Measurements from ENCODE around the gene CCL14. TPM values are rescaled to one million over a fixed set of nuclear protein-coding genes. Genes with fewer than 3 reads are reported as not detected.
"Not testable (repeated sequence)": the region's sequence is repeated elsewhere in the genome, so short reads cannot be mapped to it uniquely, and the experiment has no call there.

CCL14 gene
- total RNA-seq, 2 experiments from 2014 or later = not detected

- Mint-ChIP-seq H3K27ac (no peak overlapping the region), H3K9me3 (ENCODE audit: low read depth) (no peaks in the 10 kb centered on the region), H3K36me3 (ENCODE audit: low read depth) (no peaks in the 10 kb centered on the region), H3K4me1 (peaks cover 3% of the 10 kb centered on the region), H3K4me3 (no peak overlapping the region), H3K27me3 (peaks cover 4% of the 10 kb centered on the region)
- DNase-seq (peak; percentile 24), ATAC-seq (no peak)
- intact Hi-C loops (cut with DNase I, micrococcal nuclease) = loop anchor here in 1 of 2 experiments (5.0 kb wide), 1 partner anchor 162 kb away; no protein-coding TSS in a partner anchor
- CTCF ChIA-PET = interaction anchor here (1.1 to 1.3 kb wide), 3 partner anchors 33 to 161 kb away, joined by 3 to 5 read pairs (median 4); no protein-coding TSS in a partner anchor
- POLR2A ChIA-PET = interaction anchor here (0.6 kb wide), 1 partner anchor 22 kb away, joined by 3 read pairs; no protein-coding TSS in a partner anchor
Observed at GRCh38 chr17:36008998-36009665, 22.6 kb upstream of the CCL14 start.

GRCh38 chr17:36004594-36005108 is 18.1 kb upstream of the CCL14 start:
- Mint-ChIP-seq H3K27ac (no peak overlapping the region), H3K9me3 (ENCODE audit: low read depth) (no peaks in the 10 kb centered on the region), H3K36me3 (ENCODE audit: low read depth) (no peaks in the 10 kb centered on the region), H3K27me3 (peaks cover 2% of the 10 kb centered on the region), H3K4me1 (peaks cover 3% of the 10 kb centered on the region), H3K4me3 (no peak overlapping the region)
- DNase-seq = no peak
- no peak for ATAC-seq
- ChIA-PET CTCF (interaction anchor here (0.8 to 1.1 kb wide), 2 partner anchors 29 to 141 kb away, joined by 3 read pairs; no protein-coding TSS in a partner anchor), POLR2A (interaction anchor here (0.6 kb wide), 1 partner anchor 188 kb away, joined by 4 read pairs; no protein-coding TSS in a partner anchor)
- intact Hi-C loops (cut with DNase I, micrococcal nuclease) = loop anchor here in 1 of 2 experiments (5.0 kb wide), 1 partner anchor 157 kb away; no protein-coding TSS in a partner anchor

GRCh38 chr17:36002631-36003030 is 16.1 kb upstream of the CCL14 start:
- intact Hi-C loops (cut with DNase I, micrococcal nuclease) = no loop called here
- Mint-ChIP-seq H3K4me1 (peaks cover 3% of the 10 kb centered on the region), H3K9me3 (ENCODE audit: low read depth) (no peaks in the 10 kb centered on the region), H3K27me3 (peaks cover 2% of the 10 kb centered on the region), H3K4me3 (no peak overlapping the region), H3K27ac (no peak overlapping the region), H3K36me3 (ENCODE audit: low read depth) (no peaks in the 10 kb centered on the region)
- ATAC-seq = no peak
- POLR2A ChIA-PET = no interaction called here
- CTCF ChIA-PET = no interaction called here
- no peak for DNase-seq

- CTCF ChIA-PET = no interaction called here
- H3K4me3 Mint-ChIP-seq = no peak overlapping the region
Observed at GRCh38 chr17:36001862-36002603, 15.5 kb upstream of the CCL14 start.

GRCh38 chr17:36001110-36001771 is 14.7 kb upstream of the CCL14 start, which contains the start of gene CCL15:
Gene CCL15, minus strand, starts transcription at chr17:36001553. Its CDS starts 61 bp downstream, at chr17:36001492.
- Mint-ChIP-seq H3K4me1 (peaks cover 3% of the 10 kb centered on the region), H3K36me3 (ENCODE audit: low read depth) (no peaks in the 10 kb centered on the region), H3K27me3 (peaks cover 2% of the 10 kb centered on the region), H3K9me3 (ENCODE audit: low read depth) (no peaks in the 10 kb centered on the region), H3K4me3 (no peak within 1 kb of the TSS), H3K27ac (no peak within 1 kb of the TSS)
- CTCF ChIA-PET = no interaction called here
- DNase-seq (no peak), ATAC-seq (no peak)
- intact Hi-C loops (cut with DNase I, micrococcal nuclease) = no loop called here
- POLR2A ChIA-PET = no interaction called here

More at GRCh38 chr17:36001862-36002603, 15.5 kb upstream of the CCL14 start:
- H3K36me3 Mint-ChIP-seq (ENCODE audit: low read depth) = no peaks in the 10 kb centered on the region
- H3K27ac Mint-ChIP-seq = no peak overlapping the region
- no peaks in the 10 kb centered on the region for H3K9me3 Mint-ChIP-seq (ENCODE audit: low read depth)
- POLR2A ChIA-PET = no interaction called here
- intact Hi-C loops (cut with DNase I, micrococcal nuclease) = no loop called here
- DNase-seq = no peak
- peaks cover 2% of the 10 kb centered on the region for H3K27me3 Mint-ChIP-seq
- H3K4me1 Mint-ChIP-seq = peaks cover 3% of the 10 kb centered on the region
- no peak for ATAC-seq

GRCh38 chr17:36000732-36001109 is 14.2 kb upstream of the CCL14 start:
- intact Hi-C loops (cut with DNase I, micrococcal nuclease) = no loop called here
- H3K4me1 Mint-ChIP-seq = peaks cover 3% of the 10 kb centered on the region
- H3K4me3 Mint-ChIP-seq = no peak overlapping the region
- ATAC-seq = no peak
- no peaks in the 10 kb centered on the region for H3K36me3 Mint-ChIP-seq (ENCODE audit: low read depth)
- ChIA-PET POLR2A (no interaction called here), CTCF (no interaction called here)
- no peak for DNase-seq
- H3K9me3 Mint-ChIP-seq (ENCODE audit: low read depth) = no peaks in the 10 kb centered on the region
- no peak overlapping the region for H3K27ac Mint-ChIP-seq
- peaks cover 3% of the 10 kb centered on the region for H3K27me3 Mint-ChIP-seq

- DNase-seq (no peak), ATAC-seq (no peak)
- CTCF ChIA-PET = interaction anchor here (1.6 kb wide), 2 partner anchors 8 to 151 kb away, joined by 4 to 5 read pairs; no protein-coding TSS in a partner anchor
- Mint-ChIP-seq H3K27me3 (peaks cover 6% of the 10 kb centered on the region), H3K27ac (no peak overlapping the region), H3K4me1 (no peaks in the 10 kb centered on the region), H3K4me3 (no peak overlapping the region), H3K9me3 (ENCODE audit: low read depth) (no peaks in the 10 kb centered on the region), H3K36me3 (ENCODE audit: low read depth) (no peaks in the 10 kb centered on the region)
- intact Hi-C loops (cut with DNase I, micrococcal nuclease) = no loop called here
- POLR2A ChIA-PET = no interaction called here
Observed at GRCh38 chr17:35998756-35999155, 12.2 kb upstream of the CCL14 start.

- Mint-ChIP-seq H3K4me3 (no peak overlapping the region), H3K4me1 (no peaks in the 10 kb centered on the region), H3K36me3 (ENCODE audit: low read depth) (no peaks in the 10 kb centered on the region), H3K9me3 (ENCODE audit: low read depth) (no peaks in the 10 kb centered on the region), H3K27ac (no peak overlapping the region), H3K27me3 (peaks cover 8% of the 10 kb centered on the region)
- DNase-seq (no peak), ATAC-seq (no peak)
- POLR2A ChIA-PET = no interaction called here
- CTCF ChIA-PET = no interaction called here
- intact Hi-C loops (cut with DNase I, micrococcal nuclease) = no loop called here
Observed at GRCh38 chr17:35998018-35998545, 11.6 kb upstream of the CCL14 start.

GRCh38 chr17:35995346-35995745 is 8.8 kb upstream of the CCL14 start:
- H3K4me1 Mint-ChIP-seq; H3K27ac Mint-ChIP-seq; DNase-seq; intact Hi-C loops (cut with DNase I, micrococcal nuclease); POLR2A ChIA-PET; H3K9me3 Mint-ChIP-seq (ENCODE audit: low read depth); H3K36me3 Mint-ChIP-seq (ENCODE audit: low read depth); CTCF ChIA-PET; ATAC-seq; H3K4me3 Mint-ChIP-seq: not testable (repeated sequence)
- peaks cover 12% of the 10 kb centered on the region for H3K27me3 Mint-ChIP-seq

GRCh38 chr17:35991075-35991474 is 4.5 kb upstream of the CCL14 start:
- no peak for DNase-seq
- Mint-ChIP-seq H3K4me1 (no peaks in the 10 kb centered on the region), H3K27me3 (peaks cover 12% of the 10 kb centered on the region), H3K4me3 (no peak overlapping the region), H3K9me3 (ENCODE audit: low read depth) (peaks cover 2% of the 10 kb centered on the region), H3K36me3 (ENCODE audit: low read depth) (no peaks in the 10 kb centered on the region), H3K27ac (no peak overlapping the region)
- ChIA-PET POLR2A (no interaction called here), CTCF (interaction anchor here (0.8 to 1.8 kb wide), 3 partner anchors 9 to 158 kb away, joined by 3 to 5 read pairs (median 4); no protein-coding TSS in a partner anchor)
- intact Hi-C loops (cut with DNase I, micrococcal nuclease) = no loop called here
- no peak for ATAC-seq

GRCh38 chr17:35988164-35988563 is 1.6 kb upstream of the CCL14 start:
- Mint-ChIP-seq H3K4me3 (no peak overlapping the region), H3K36me3 (ENCODE audit: low read depth) (no peaks in the 10 kb centered on the region), H3K9me3 (ENCODE audit: low read depth) (peaks cover 2% of the 10 kb centered on the region), H3K4me1 (no peaks in the 10 kb centered on the region), H3K27me3 (peaks cover 5% of the 10 kb centered on the region), H3K27ac (no peak overlapping the region)
- ChIA-PET CTCF (no interaction called here), POLR2A (no interaction called here)
- intact Hi-C loops (cut with DNase I, micrococcal nuclease) = no loop called here
- ATAC-seq (no peak), DNase-seq (no peak)

Measured in activated CD4-positive, alpha-beta T cell treated with anti-CD3 and anti-CD28 coated beads for 36 hours (primary cell).